ENCODE results near the gene RAP1GAP.

DNA sequence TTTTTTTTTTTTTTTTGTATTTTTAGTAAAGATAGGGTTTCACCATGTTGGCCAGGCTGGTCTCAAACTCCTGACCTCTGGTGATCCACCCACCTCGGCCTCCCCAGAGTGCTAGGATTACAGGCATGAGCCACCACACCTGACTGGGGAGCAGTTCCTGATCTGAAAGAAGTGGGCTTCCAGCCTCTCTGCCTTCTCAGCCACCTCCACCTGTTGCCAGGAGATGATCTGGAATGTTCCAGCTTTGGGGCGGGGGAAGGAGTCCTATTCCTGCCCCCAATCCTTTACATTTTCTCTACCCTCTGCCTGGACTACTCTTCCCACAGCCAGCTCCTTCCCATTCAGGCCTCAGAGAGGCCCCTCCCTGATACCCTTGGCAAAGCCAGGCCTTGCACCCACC is 28.1 kb downstream of the RAP1GAP start:
- TF ChIP-seq, protein P1, sequence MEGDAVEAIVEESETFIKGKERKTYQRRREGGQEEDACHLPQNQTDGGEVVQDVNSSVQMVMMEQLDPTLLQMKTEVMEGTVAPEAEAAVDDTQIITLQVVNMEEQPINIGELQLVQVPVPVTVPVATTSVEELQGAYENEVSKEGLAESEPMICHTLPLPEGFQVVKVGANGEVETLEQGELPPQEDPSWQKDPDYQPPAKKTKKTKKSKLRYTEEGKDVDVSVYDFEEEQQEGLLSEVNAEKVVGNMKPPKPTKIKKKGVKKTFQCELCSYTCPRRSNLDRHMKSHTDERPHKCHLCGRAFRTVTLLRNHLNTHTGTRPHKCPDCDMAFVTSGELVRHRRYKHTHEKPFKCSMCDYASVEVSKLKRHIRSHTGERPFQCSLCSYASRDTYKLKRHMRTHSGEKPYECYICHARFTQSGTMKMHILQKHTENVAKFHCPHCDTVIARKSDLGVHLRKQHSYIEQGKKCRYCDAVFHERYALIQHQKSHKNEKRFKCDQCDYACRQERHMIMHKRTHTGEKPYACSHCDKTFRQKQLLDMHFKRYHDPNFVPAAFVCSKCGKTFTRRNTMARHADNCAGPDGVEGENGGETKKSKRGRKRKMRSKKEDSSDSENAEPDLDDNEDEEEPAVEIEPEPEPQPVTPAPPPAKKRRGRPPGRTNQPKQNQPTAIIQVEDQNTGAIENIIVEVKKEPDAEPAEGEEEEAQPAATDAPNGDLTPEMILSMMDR (conservative IDR thresholded peaks at IDR 0.05; ENCODE audit: low read length), result no peak
- no peak for TF ChIP-seq EZH2phosphoT487 (IDR thresholded peaks at IDR 0.05; ENCODE audit: borderline replicate concordance)

Measured in Loucy (cell line).